Measurements from ENCODE around the gene LIPC. TPM values are rescaled to one million over a fixed set of nuclear protein-coding genes. Genes with fewer than 3 reads are reported as not detected.

The LIPC gene
- total and polyA plus RNA-seq, 2 of the 4 experiments (the other 2 are of a cell fraction): 0.07 TPM; not detected in 1

DNA sequence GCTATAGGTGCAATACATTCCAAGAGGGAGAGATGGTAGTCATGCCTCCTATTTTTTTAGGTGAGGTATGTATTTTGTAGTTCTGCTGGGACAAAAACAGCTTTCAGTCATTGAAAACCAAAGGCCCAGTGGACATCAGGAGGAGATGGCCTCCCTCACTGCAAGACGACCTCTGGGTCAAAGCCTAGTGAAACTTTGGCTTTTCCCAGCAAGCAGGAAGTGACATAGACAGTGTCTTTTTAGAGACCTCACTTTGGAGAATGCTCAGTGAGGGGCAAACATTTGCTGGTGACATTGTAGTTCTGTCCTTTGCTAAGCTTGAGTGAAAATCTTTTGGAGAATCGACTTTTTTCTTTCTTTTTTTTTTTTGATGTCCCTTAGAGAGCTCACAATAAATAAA lies 27.3 kb downstream of the LIPC start:
- Histone ChIP-seq H2AK9ac (replicated peaks; ENCODE audit: low read depth, low read length, poor library complexity) (peak overlapping the region; percentile 34), H3K23ac (ENCODE audit: low read depth, low read length) (no peak overlapping the region), H3K14ac (replicated peaks; ENCODE audit: low read depth, low read length) (peak overlapping the region; percentile 90), H2AFZ (replicated peaks; ENCODE audit: low read length, poor library complexity) (peak overlapping the region; percentile 13), H3K4me1 (ENCODE audit: control insufficient read depth, insufficient read depth, low read length) (peaks cover 9% of the 10 kb centered on the region), H4K91ac (ENCODE audit: insufficient read depth, low read depth, low read length) (peak overlapping the region; percentile 57), H3K9ac (ENCODE audit: low read depth, low read length) (no peak overlapping the region), H2BK120ac (ENCODE audit: low read depth, low read length) (peak overlapping the region; percentile 86), H2AK5ac (ENCODE audit: low read depth, low read length) (peak overlapping the region; percentile 77), H3K18ac (ENCODE audit: low read depth, low read length) (no peak overlapping the region), H3K4ac (ENCODE audit: low read depth, low read length) (peak overlapping the region; percentile 60), H3K79me1 (ENCODE audit: low read depth in 1 of 2, low read length in 2 of 2) (no peaks in the 10 kb centered on the region), H3K27me3 (ENCODE audit: control insufficient read depth, insufficient read depth, low read length) (no peaks in the 10 kb centered on the region), H3K56ac (ENCODE audit: extremely low read depth, insufficient read depth, low read length) (no peak overlapping the region), H2BK15ac (ENCODE audit: low read depth, low read length) (peak overlapping the region; percentile 91; the same call in 2 of the 3 replicates), H4K20me1 (ENCODE audit: insufficient read depth, low read length) (no peaks in the 10 kb centered on the region; the same call in 1 of the 2 replicates), H4K5ac (ENCODE audit: low read depth, low read length) (0 out of 2 replicates have a peak overlapping the region, but pooled peaks have one; percentile 0), H3K9me1 (ENCODE audit: insufficient read depth, low read length) (peaks cover 15% of the 10 kb centered on the region), H3K27ac (ENCODE audit: insufficient read depth, low read length) (no peak overlapping the region), H2BK5ac (ENCODE audit: low read depth, low read length, poor library complexity, severe bottlenecking) (no peak overlapping the region), H3K36me3 (ENCODE audit: control insufficient read depth, insufficient read depth, low read length) (no peaks in the 10 kb centered on the region), H3K9me3 (ENCODE audit: control insufficient read depth, insufficient read depth, low read length) (peaks cover 1% of the 10 kb centered on the region; the same call in 1 of the 2 replicates), H2BK20ac (ENCODE audit: low read depth, low read length) (peak overlapping the region; percentile 78), H3K4me3 (ENCODE audit: insufficient read depth, low read depth, low read length) (no peak overlapping the region), H4K8ac (ENCODE audit: low read depth in 2 of 2, low read length in 2 of 2) (peak overlapping the region; percentile 20 to 61; a peak in 3 of 4 replicates), H3K4me2 (ENCODE audit: low read depth, low read length) (no peak overlapping the region)
- no peak for TF ChIP-seq CEBPB (IDR thresholded peaks at IDR 0.05; ENCODE audit: low read depth, low read length)
- TF ChIP-seq POLR2A (IDR thresholded peaks at IDR 0.05; ENCODE audit: low read depth, low read length): no peak
- no peak for TF ChIP-seq CHD1 (IDR thresholded peaks at IDR 0.05; ENCODE audit: low read depth, low read length)
- no peak for TF ChIP-seq BHLHE40 (IDR thresholded peaks at IDR 0.05; ENCODE audit: low read depth, low read length)
- no peak for TF ChIP-seq MAFK (IDR thresholded peaks at IDR 0.05; ENCODE audit: low read depth, low read length)
- TF ChIP-seq RCOR1 (IDR thresholded peaks at IDR 0.05; ENCODE audit: insufficient replicate concordance, low read length): no peak
- no peak for TF ChIP-seq FOS (IDR thresholded peaks at IDR 0.05; ENCODE audit: low read depth, low read length)
- TF ChIP-seq NFE2L2 (IDR thresholded peaks at IDR 0.05; ENCODE audit: low read depth, low read length): no peak
- TF ChIP-seq RAD21 (IDR thresholded peaks at IDR 0.05; ENCODE audit: low read length): no peak
- TF ChIP-seq RFX5 (IDR thresholded peaks at IDR 0.05; ENCODE audit: low read depth, low read length): no peak
- TF ChIP-seq, protein P1, sequence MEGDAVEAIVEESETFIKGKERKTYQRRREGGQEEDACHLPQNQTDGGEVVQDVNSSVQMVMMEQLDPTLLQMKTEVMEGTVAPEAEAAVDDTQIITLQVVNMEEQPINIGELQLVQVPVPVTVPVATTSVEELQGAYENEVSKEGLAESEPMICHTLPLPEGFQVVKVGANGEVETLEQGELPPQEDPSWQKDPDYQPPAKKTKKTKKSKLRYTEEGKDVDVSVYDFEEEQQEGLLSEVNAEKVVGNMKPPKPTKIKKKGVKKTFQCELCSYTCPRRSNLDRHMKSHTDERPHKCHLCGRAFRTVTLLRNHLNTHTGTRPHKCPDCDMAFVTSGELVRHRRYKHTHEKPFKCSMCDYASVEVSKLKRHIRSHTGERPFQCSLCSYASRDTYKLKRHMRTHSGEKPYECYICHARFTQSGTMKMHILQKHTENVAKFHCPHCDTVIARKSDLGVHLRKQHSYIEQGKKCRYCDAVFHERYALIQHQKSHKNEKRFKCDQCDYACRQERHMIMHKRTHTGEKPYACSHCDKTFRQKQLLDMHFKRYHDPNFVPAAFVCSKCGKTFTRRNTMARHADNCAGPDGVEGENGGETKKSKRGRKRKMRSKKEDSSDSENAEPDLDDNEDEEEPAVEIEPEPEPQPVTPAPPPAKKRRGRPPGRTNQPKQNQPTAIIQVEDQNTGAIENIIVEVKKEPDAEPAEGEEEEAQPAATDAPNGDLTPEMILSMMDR (conservative IDR thresholded peaks at IDR 0.05; ENCODE audit: low read depth, low read length): no peak
- no peak for TF ChIP-seq USF2 (IDR thresholded peaks at IDR 0.05; ENCODE audit: low read depth, low read length)
- no peak for TF ChIP-seq MXI1 (IDR thresholded peaks at IDR 0.05; ENCODE audit: borderline replicate concordance, low read depth, low read length)
- TF ChIP-seq ELK1 (IDR thresholded peaks at IDR 0.05; ENCODE audit: borderline replicate concordance, low read depth, low read length): no peak
- no peak for TF ChIP-seq SMC3 (IDR thresholded peaks at IDR 0.05; ENCODE audit: low read depth, low read length)
- ChIA-PET POLR2A (ENCODE audit: unreplicated experiment) (interaction anchor here (1.4 kb wide), 1 partner anchor 11 kb away, joined by 3 read pairs; no protein-coding TSS in a partner anchor), CTCF (no interaction called here)
- WGBS, 2 experiments (ENCODE audit: extremely low coverage in 2 of 2, insufficient read length in 1 of 2): no CpG with 5 or more reads among the region's 2 CpGs
- ATAC-seq (ENCODE audit: low read depth): no peak
- no TSS peak for BruUV-seq (replicated peaks)
- intact Hi-C loops (cut with micrococcal nuclease): no loop called here
- in situ Hi-C loops (cut with MboI; ENCODE audit: low sequenced_read_pairs): no loop called here
- no peak for DNase-seq
- dilution Hi-C loops (cut with HindIII; ENCODE audit: low sequenced_read_pairs, unreplicated experiment): no loop called here

All from IMR-90 (cell line).